Measurements from ENCODE around the gene KAT6B.
A peak's percentile ranks its signal among the peaks of the same experiment; 100 is the strongest.
"Not testable (repeated sequence)": the region's sequence is repeated elsewhere in the genome, so short reads cannot be mapped to it uniquely, and the experiment has no call there.

Gene KAT6B

DNA sequence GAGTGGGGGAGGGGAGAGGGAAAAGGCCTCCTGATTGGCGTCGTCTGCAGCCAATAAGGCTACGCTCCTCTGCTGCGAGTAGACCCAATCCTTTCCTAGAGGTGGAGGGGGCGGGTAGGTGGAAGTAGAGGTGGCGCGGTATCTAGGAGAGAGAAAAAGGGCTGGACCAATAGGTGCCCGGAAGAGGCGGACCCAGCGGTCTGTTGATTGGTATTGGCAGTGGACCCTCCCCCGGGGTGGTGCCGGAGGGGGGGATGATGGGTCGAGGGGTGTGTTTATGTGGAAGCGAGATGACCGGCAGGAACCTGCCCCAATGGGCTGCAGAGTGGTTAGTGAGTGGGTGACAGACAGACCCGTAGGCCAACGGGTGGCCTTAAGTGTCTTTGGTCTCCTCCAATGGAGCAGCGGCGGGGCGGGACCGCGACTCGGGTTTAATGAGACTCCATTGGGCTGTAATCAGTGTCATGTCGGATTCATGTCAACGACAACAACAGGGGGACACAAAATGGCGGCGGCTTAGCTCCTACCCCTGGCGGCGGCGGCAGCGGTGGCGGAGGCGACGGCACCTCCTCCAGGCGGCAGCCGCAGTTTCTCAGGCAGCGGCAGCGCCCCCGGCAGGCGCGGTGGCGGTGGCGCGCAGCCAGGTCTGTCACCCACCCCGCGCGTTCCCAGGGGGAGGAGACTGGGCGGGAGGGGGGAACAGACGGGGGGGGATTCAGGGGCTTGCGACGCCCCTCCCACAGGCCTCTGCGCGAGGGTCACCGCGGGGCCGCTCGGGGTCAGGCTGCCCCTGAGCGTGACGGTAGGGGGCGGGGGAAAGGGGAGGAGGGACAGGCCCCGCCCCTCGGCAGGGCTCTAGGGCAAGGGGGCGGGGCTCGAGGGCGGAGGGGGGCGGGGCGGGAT, at the start of gene KAT6B:
Gene KAT6B, plus strand, starts transcription at position 459 of the 903 bp plus-strand sequence. CDS start 16,258 bp downstream, outside the sequence.
- DNase-seq (ENCODE audit: low read depth, low spot score) = peak; percentile 100
- no peak within 1 kb of the TSS for H3K27ac ChIP-seq (ENCODE audit: low read length)
- H3K36me3 ChIP-seq (ENCODE audit: control insufficient read depth, insufficient read depth, low read length) = no peaks in the 10 kb centered on the region
- H3K27me3 ChIP-seq (ENCODE audit: control insufficient read depth, insufficient read depth, low read length) = no peaks in the 10 kb centered on the region
- H3K4me1 ChIP-seq (ENCODE audit: control insufficient read depth, insufficient read depth, low read length) = peaks cover 4% of the 10 kb centered on the region
- no peaks in the 10 kb centered on the region for H3K9me3 ChIP-seq (ENCODE audit: control insufficient read depth, insufficient read depth, low read length)
- WGBS (ENCODE audit: insufficient coverage, insufficient read length) = no CpG with 5 or more reads among the region's 67 CpGs
- H3K4me3 ChIP-seq (ENCODE audit: low read length) = peak within 1 kb of the TSS; percentile 96

DNA sequence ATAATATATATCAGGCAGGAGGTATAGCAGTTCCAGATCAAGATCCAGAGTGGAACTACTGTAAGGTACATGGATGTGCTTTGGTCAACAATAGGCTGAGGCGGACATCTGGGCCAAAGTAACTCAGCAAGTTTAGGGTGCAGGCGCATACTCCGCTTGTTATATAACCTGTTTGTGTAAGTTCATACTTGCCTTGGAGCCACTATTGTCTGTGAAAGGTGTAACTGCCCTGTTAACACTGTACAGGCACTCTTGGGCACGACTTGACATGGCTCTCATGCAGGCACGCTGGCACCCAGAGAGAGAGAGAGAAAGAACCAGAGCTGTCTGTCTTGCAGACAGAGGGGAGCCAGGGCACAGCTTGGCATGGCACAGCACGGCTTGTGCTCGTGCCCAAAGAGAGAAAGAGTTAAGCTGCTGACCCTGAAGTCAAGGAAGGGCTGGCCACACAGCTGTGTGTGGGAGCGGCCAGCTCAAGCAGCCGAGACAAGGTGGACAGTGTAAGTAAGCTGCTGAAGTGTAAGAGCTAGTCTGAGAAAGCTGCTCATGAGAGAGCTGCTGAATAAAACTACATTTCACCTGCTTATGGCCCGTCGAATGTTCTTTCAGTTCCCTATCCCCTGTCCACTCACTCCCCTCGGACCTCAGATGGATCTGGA, 47.8 kb upstream of the KAT6B start:
- H3K4me1 ChIP-seq (ENCODE audit: control insufficient read depth, insufficient read depth, low read length) = no peaks in the 10 kb centered on the region
- no peak for DNase-seq (ENCODE audit: low read depth, low spot score)
- no peaks in the 10 kb centered on the region for H3K36me3 ChIP-seq (ENCODE audit: control insufficient read depth, insufficient read depth, low read length)
- no peaks in the 10 kb centered on the region for H3K27me3 ChIP-seq (ENCODE audit: control insufficient read depth, insufficient read depth, low read length)
- no peak overlapping the region for H3K27ac ChIP-seq (ENCODE audit: low read length)
- H3K4me3 ChIP-seq (ENCODE audit: low read length) = no peak overlapping the region
- no peaks in the 10 kb centered on the region; the same call in 1 of the 2 replicates for H3K9me3 ChIP-seq (ENCODE audit: control insufficient read depth, insufficient read depth, low read length)
- no CpG with 5 or more reads among the region's 12 CpGs for WGBS (ENCODE audit: insufficient coverage, insufficient read length)

- H3K4me1 ChIP-seq (ENCODE audit: control insufficient read depth, insufficient read depth, low read length); H3K4me3 ChIP-seq (ENCODE audit: low read length); H3K9me3 ChIP-seq (ENCODE audit: control insufficient read depth, insufficient read depth, low read length); H3K27ac ChIP-seq (ENCODE audit: low read length); H3K36me3 ChIP-seq (ENCODE audit: control insufficient read depth, insufficient read depth, low read length); DNase-seq (ENCODE audit: low read depth, low spot score); H3K27me3 ChIP-seq (ENCODE audit: control insufficient read depth, insufficient read depth, low read length): not testable (repeated sequence)
- WGBS (ENCODE audit: insufficient coverage, insufficient read length) = no CpG with 5 or more reads among the region's 4 CpGs
Observed at GRCh38 chr10:74781870-74782269, 44.5 kb upstream of the KAT6B start.

DNA sequence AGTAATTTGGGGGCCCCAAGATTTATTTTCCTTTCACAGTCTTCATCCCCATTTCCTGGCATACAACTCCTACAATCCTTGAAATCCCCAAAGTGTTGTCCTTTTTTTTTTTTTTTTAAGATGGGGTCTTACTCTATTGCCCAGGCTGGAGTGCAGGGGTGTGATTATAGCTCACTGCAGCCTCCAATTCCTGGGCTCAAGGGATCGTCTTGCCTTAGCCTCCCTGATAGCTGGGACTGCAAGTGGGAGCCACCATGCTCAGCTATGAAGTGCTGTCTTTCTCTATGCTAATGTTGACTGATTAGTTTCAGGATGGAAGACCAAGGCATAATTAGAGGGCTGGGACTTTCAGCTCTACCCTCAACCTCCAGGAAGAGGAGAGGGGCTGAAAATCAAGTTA, 41.9 kb upstream of the KAT6B start:
- no CpG with 5 or more reads among the region's 1 CpG for WGBS (ENCODE audit: insufficient coverage, insufficient read length)
- no peak overlapping the region for H3K4me3 ChIP-seq (ENCODE audit: low read length)

DNA sequence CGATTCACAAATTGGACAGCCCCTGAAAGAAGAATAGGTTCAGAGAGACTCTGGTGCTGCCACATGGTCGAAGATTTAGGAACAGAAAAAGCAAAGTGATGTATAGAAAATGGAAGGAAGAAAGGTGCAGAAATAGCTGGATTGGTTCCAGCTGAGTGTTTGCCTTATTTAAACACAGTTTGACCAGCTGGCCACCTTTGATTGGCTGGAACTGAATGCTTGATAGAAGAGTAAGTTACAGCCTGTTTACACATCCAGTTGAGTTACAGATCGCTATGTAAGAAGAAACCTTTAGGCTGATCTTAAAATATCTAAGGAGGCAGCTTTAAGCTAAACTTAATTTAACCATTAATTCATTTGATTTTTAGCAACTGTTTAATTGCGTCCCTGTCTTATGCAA, 40.3 kb upstream of the KAT6B start:
- Histone ChIP-seq H3K9me3 (ENCODE audit: control insufficient read depth, insufficient read depth, low read length) (no peaks in the 10 kb centered on the region), H3K4me3 (ENCODE audit: low read length) (no peak overlapping the region), H3K4me1 (ENCODE audit: control insufficient read depth, insufficient read depth, low read length) (peaks cover 2% of the 10 kb centered on the region; the same call in 1 of the 2 replicates), H3K27me3 (ENCODE audit: control insufficient read depth, insufficient read depth, low read length) (no peaks in the 10 kb centered on the region), H3K36me3 (ENCODE audit: control insufficient read depth, insufficient read depth, low read length) (no peaks in the 10 kb centered on the region), H3K27ac (ENCODE audit: low read length) (no peak overlapping the region)
- DNase-seq (ENCODE audit: low read depth, low spot score) = no peak
- no CpG with 5 or more reads among the region's 4 CpGs for WGBS (ENCODE audit: insufficient coverage, insufficient read length)

More for the DNA sequence above, 41.9 kb upstream of the KAT6B start:
- H3K9me3 ChIP-seq (ENCODE audit: control insufficient read depth, insufficient read depth, low read length) = no peaks in the 10 kb centered on the region
- H3K27me3 ChIP-seq (ENCODE audit: control insufficient read depth, insufficient read depth, low read length) = no peaks in the 10 kb centered on the region
- no peaks in the 10 kb centered on the region for H3K36me3 ChIP-seq (ENCODE audit: control insufficient read depth, insufficient read depth, low read length)
- H3K4me1 ChIP-seq (ENCODE audit: control insufficient read depth, insufficient read depth, low read length) = peaks cover 2% of the 10 kb centered on the region; the same call in 1 of the 2 replicates
- DNase-seq (ENCODE audit: low read depth, low spot score) = no peak
- H3K27ac ChIP-seq (ENCODE audit: low read length) = no peak overlapping the region

GRCh38 chr10:74787457-74787856, 38.9 kb upstream of the KAT6B start:
- 100% methylated on average over 2 of the region's 5 CpGs for WGBS (ENCODE audit: insufficient coverage, insufficient read length)
- Histone ChIP-seq H3K4me3 (ENCODE audit: low read length) (no peak overlapping the region), H3K9me3 (ENCODE audit: control insufficient read depth, insufficient read depth, low read length) (no peaks in the 10 kb centered on the region), H3K36me3 (ENCODE audit: control insufficient read depth, insufficient read depth, low read length) (no peaks in the 10 kb centered on the region), H3K4me1 (ENCODE audit: control insufficient read depth, insufficient read depth, low read length) (peaks cover 2% of the 10 kb centered on the region; the same call in 1 of the 2 replicates), H3K27me3 (ENCODE audit: control insufficient read depth, insufficient read depth, low read length) (no peaks in the 10 kb centered on the region), H3K27ac (ENCODE audit: low read length) (no peak overlapping the region)
- no peak for DNase-seq (ENCODE audit: low read depth, low spot score)

- not testable (repeated sequence) for DNase-seq (ENCODE audit: low read depth, low spot score); H3K4me3 ChIP-seq (ENCODE audit: low read length); H3K9me3 ChIP-seq (ENCODE audit: control insufficient read depth, insufficient read depth, low read length); H3K4me1 ChIP-seq (ENCODE audit: control insufficient read depth, insufficient read depth, low read length); H3K36me3 ChIP-seq (ENCODE audit: control insufficient read depth, insufficient read depth, low read length); H3K27ac ChIP-seq (ENCODE audit: low read length); H3K27me3 ChIP-seq (ENCODE audit: control insufficient read depth, insufficient read depth, low read length)
- WGBS (ENCODE audit: insufficient coverage, insufficient read length) = no CpG with 5 or more reads among the region's 5 CpGs
Observed at GRCh38 chr10:74791979-74792378, 34.4 kb upstream of the KAT6B start.

DNA sequence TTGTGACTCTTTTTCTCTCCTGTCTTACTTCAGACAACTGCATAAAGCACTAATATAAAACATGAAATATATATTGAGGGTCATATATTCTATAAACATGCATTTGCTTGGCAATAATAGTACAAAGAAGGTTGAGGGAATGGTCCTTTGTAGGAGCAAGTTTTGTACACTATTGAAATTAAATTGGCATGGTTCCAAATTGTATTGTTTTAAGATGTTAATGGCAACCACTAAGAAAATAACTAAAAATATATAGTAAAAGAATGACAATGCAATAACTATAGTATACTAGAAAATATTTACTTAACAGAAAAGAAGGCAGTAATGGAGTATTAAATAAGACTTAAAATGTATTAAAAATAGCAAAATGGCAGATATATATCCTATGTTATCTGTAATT, 33.7 kb upstream of the KAT6B start:
- no peak overlapping the region for H3K4me3 ChIP-seq (ENCODE audit: low read length)
- H3K27ac ChIP-seq (ENCODE audit: low read length) = no peak overlapping the region
- H3K27me3 ChIP-seq (ENCODE audit: control insufficient read depth, insufficient read depth, low read length) = no peaks in the 10 kb centered on the region
- H3K9me3 ChIP-seq (ENCODE audit: control insufficient read depth, insufficient read depth, low read length) = no peaks in the 10 kb centered on the region
- H3K36me3 ChIP-seq (ENCODE audit: control insufficient read depth, insufficient read depth, low read length) = no peaks in the 10 kb centered on the region
- no peak for DNase-seq (ENCODE audit: low read depth, low spot score)
- H3K4me1 ChIP-seq (ENCODE audit: control insufficient read depth, insufficient read depth, low read length) = no peaks in the 10 kb centered on the region

GRCh38 chr10:74793240-74793639, 33.2 kb upstream of the KAT6B start:
- not testable (repeated sequence) for H3K9me3 ChIP-seq (ENCODE audit: control insufficient read depth, insufficient read depth, low read length); H3K27ac ChIP-seq (ENCODE audit: low read length); H3K36me3 ChIP-seq (ENCODE audit: control insufficient read depth, insufficient read depth, low read length); H3K4me3 ChIP-seq (ENCODE audit: low read length); H3K4me1 ChIP-seq (ENCODE audit: control insufficient read depth, insufficient read depth, low read length); H3K27me3 ChIP-seq (ENCODE audit: control insufficient read depth, insufficient read depth, low read length); DNase-seq (ENCODE audit: low read depth, low spot score)
- WGBS (ENCODE audit: insufficient coverage, insufficient read length) = no CpG with 5 or more reads among the region's 1 CpG

DNA sequence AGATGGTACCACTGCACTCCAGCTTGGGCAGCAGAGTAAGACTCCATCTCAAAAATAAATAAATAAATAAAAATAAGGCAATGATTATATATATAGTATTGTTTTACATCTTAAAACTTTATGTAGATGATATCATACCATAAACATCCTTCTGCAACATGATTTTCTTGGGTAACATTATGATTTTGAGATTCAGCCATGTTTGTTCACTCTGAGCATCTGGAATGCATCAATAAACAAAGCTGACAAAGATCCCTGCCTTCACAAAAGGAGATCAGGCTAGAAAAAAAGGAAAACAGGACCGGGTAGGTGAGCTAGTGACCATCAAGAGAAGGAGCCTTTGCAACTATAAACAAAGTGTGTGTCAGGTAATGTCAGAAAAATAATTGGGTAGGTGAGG, 31.9 kb upstream of the KAT6B start:
- H3K27me3 ChIP-seq (ENCODE audit: control insufficient read depth, insufficient read depth, low read length) = no peaks in the 10 kb centered on the region
- no CpG with 5 or more reads among the region's 1 CpG for WGBS (ENCODE audit: insufficient coverage, insufficient read length)
- no peak overlapping the region for H3K27ac ChIP-seq (ENCODE audit: low read length)
- DNase-seq (ENCODE audit: low read depth, low spot score) = no peak
- H3K4me3 ChIP-seq (ENCODE audit: low read length) = no peak overlapping the region
- no peaks in the 10 kb centered on the region for H3K9me3 ChIP-seq (ENCODE audit: control insufficient read depth, insufficient read depth, low read length)
- H3K4me1 ChIP-seq (ENCODE audit: control insufficient read depth, insufficient read depth, low read length) = no peaks in the 10 kb centered on the region
- no peaks in the 10 kb centered on the region for H3K36me3 ChIP-seq (ENCODE audit: control insufficient read depth, insufficient read depth, low read length)

Measured in iPS DF 6.9 (cell line).